GM23338 (cell line): Measurements from ENCODE around the gene SLC6A3. TPM values are rescaled to one million over a fixed set of nuclear protein-coding genes. Genes with fewer than 3 reads are reported as not detected.

ENCODE experiments used
- ATAC-seq: fragments of 200-7000 bp; cut with Tn5 transposase; 3 replicates; pipeline ENCODE4 v1.9.1; 2020
- DNase-seq: peaks from one replicate; pipeline ENCODE4 v3.0.0-alpha.2; 2015; ENCODE audit warnings: low spot score
- H2AFZ ChIP-seq: fragments of 200-600 bp; sonication (generic); 2 replicates; pipeline ENCODE4 v1.8.0; 2016; ENCODE audit warnings: antibody characterized with exemption, mild to moderate bottlenecking, moderate library complexity
- H3F3A ChIP-seq: fragments of 200-600 bp; sonication (generic); replicated peaks from 2 replicates; pipeline ENCODE4 v1.8.0; 2017; ENCODE audit warnings: antibody characterized with exemption, mixed run types, low read depth
- H3K27ac ChIP-seq: fragments of 200-600 bp; sonication (generic); 2 replicates; pipeline ENCODE4 v1.6.1; 2016; ENCODE audit warnings: low read depth
- H3K27me3 ChIP-seq: fragments of 200-600 bp; sonication (generic); 2 replicates; pipeline ENCODE4 v1.8.0; 2016; ENCODE audit warnings: mild to moderate bottlenecking, mixed run types, moderate library complexity; ENCODE audit not compliant: insufficient read depth
- H3K36me3 ChIP-seq: fragments of 200-600 bp; sonication (generic); 2 replicates; pipeline ENCODE4 v1.8.0; 2016; ENCODE audit warnings: mild to moderate bottlenecking; ENCODE audit not compliant: insufficient read depth
- H3K4me1 ChIP-seq: fragments of 200-600 bp; sonication (generic); 2 replicates; pipeline ENCODE4 v1.8.0; 2016; ENCODE audit warnings: mild to moderate bottlenecking, moderate library complexity; ENCODE audit not compliant: insufficient read depth
- H3K4me2 ChIP-seq: fragments of 200-600 bp; sonication (generic); 2 replicates; pipeline ENCODE4 v1.7.1; 2017; ENCODE audit warnings: mixed run types
- H3K4me3 ChIP-seq: fragments of 200-600 bp; sonication (generic); 2 replicates; pipeline ENCODE4 v1.6.1; 2016; ENCODE audit warnings: mixed run types
- H3K79me2 ChIP-seq: fragments of 200-600 bp; sonication (generic); replicated peaks from 2 replicates; pipeline ENCODE4 v1.8.0; 2017; ENCODE audit warnings: mild to moderate bottlenecking; ENCODE audit not compliant: insufficient read depth
- H3K9me2 ChIP-seq: fragments of 200-600 bp; sonication (generic); 2 replicates; pipeline ENCODE4 v1.8.0; 2017; ENCODE audit not compliant: insufficient read depth
- H4K20me1 ChIP-seq: fragments of 200-600 bp; sonication (generic); replicated peaks from 2 replicates; pipeline ENCODE4 v1.8.0; 2017; ENCODE audit warnings: mild to moderate bottlenecking; ENCODE audit not compliant: insufficient read depth
- H3K27ac Mint-ChIP-seq: 2 replicates; pipeline ENCODE4 v1.8.0; 2020; ENCODE audit warnings: inconsistent platforms, mild to moderate bottlenecking, moderate library complexity, mixed read lengths
- H3K27me3 Mint-ChIP-seq: 3 replicates; pipeline ENCODE4 v1.8.0; 2022; ENCODE audit warnings: low read depth, mild to moderate bottlenecking, moderate library complexity, mixed read lengths, inconsistent platforms; ENCODE audit not compliant: insufficient read depth, poor library complexity
- H3K36me3 Mint-ChIP-seq: 3 replicates; pipeline ENCODE4 v1.8.0; 2021; ENCODE audit warnings: low read depth, mild to moderate bottlenecking, inconsistent platforms, moderate library complexity, mixed read lengths
- H3K4me1 Mint-ChIP-seq: 3 replicates; pipeline ENCODE4 v1.8.0; 2020; ENCODE audit warnings: mild to moderate bottlenecking, inconsistent platforms, mixed read lengths
- H3K4me3 Mint-ChIP-seq: 3 replicates; pipeline ENCODE4 v1.8.0; 2021; ENCODE audit warnings: moderate library complexity, mild to moderate bottlenecking, inconsistent platforms, mixed read lengths
- H3K9me3 Mint-ChIP-seq: 3 replicates; pipeline ENCODE4 v1.8.0; 2020; ENCODE audit warnings: moderate library complexity, mild to moderate bottlenecking, inconsistent platforms, mixed read lengths
- CREB1 ChIP-seq: fragments of 250-450 bp; sonication (Bioruptor Pico); IDR thresholded peaks from 2 replicates; pipeline ENCODE4 v1.5.0; 2020; ENCODE audit warnings: low read depth, mild to moderate bottlenecking, moderate library complexity
- CTCF ChIP-seq, 2 experiments: fragments of 200-600 bp in 1 of 2; sonication (generic) in 1 of 2; conservative IDR thresholded peaks; 2 replicates each; pipeline versions ENCODE4 v1.5.1 to v1.6.1; 2016 to 2017; ENCODE audit warnings: antibody characterized with exemption in 2 of 2, low read depth in 2 of 2, mild to moderate bottlenecking in 2 of 2, moderate library complexity in 1 of 2
- EZH2 ChIP-seq: fragments of 200-600 bp; sonication (generic); IDR thresholded peaks from one replicate; pipeline ENCODE4 v1.8.0; 2017; ENCODE audit warnings: antibody characterized with exemption, mild to moderate bottlenecking, low read depth; ENCODE audit not compliant: unreplicated experiment
- EZH2phosphoT487 ChIP-seq: fragments of 200-600 bp; sonication (generic); IDR thresholded peaks from one replicate; pipeline ENCODE4 v1.8.1; 2018; ENCODE audit warnings: antibody characterized with exemption; ENCODE audit not compliant: unreplicated experiment
- JUNB ChIP-seq: IDR thresholded peaks from one replicate; pipeline ENCODE4 v1.6.1; 2016; ENCODE audit warnings: antibody characterized with exemption; ENCODE audit not compliant: unreplicated experiment
- NANOG ChIP-seq: IDR thresholded peaks from 2 replicates; pipeline ENCODE4 v1.6.1; 2016; ENCODE audit warnings: antibody characterized with exemption, borderline replicate concordance
- POLR2AphosphoS5 ChIP-seq: IDR thresholded peaks from 2 replicates; pipeline ENCODE4 v1.6.1; 2016; ENCODE audit warnings: antibody characterized with exemption, low read depth
- REST ChIP-seq: IDR thresholded peaks from one replicate; pipeline ENCODE4 v1.6.1; 2018; ENCODE audit warnings: antibody characterized with exemption; ENCODE audit not compliant: unreplicated experiment
- STAT1 ChIP-seq: IDR thresholded peaks from one replicate; pipeline ENCODE4 v1.6.1; 2016; ENCODE audit warnings: antibody characterized with exemption; ENCODE audit not compliant: unreplicated experiment
- ZNF114 ChIP-seq: fragments of 250-450 bp; sonication (Bioruptor Pico); IDR thresholded peaks from 2 replicates; pipeline ENCODE4 v1.5.0; 2020; ENCODE audit warnings: mild to moderate bottlenecking, moderate library complexity
- ZNF331 ChIP-seq: fragments of 250-450 bp; sonication (Bioruptor Pico); IDR thresholded peaks from 2 replicates; pipeline ENCODE4 v1.5.0; 2020; ENCODE audit warnings: low read depth, mild to moderate bottlenecking, moderate library complexity
- ZNF462 ChIP-seq: fragments of 250-450 bp; sonication (Bioruptor Pico); IDR thresholded peaks from 2 replicates; pipeline ENCODE4 v1.5.0; 2020; ENCODE audit warnings: mild to moderate bottlenecking, moderate library complexity
- polyA plus RNA-seq: library from polyadenylated mRNA; unstranded; fragments of >200 nt; fragmentation: Nextera tagmentation; extraction: Ambion mirVana; gene quantifications from 2 replicates; pipeline ENCODE4 v1.2.1, GENCODE V29; 2016
- total RNA-seq: library from RNA; depleted of rRNA; stranded (reverse); fragments of >200 nt; shearing (Covaris generic); gene quantifications from 2 replicates; pipeline ENCODE4 v1.2.3, GENCODE V29; 2014
- TF ChIP-seq, protein P1 (sequence below): IDR thresholded peaks from 2 replicates; pipeline ENCODE4 v1.6.1; 2016; ENCODE audit warnings: antibody characterized with exemption

The SLC6A3 gene
- total and polyA plus RNA-seq, 2 experiments from 2014 or later, result 0.76 to 1.0 TPM

GRCh38 chr5:1462358-1462757 is 17.1 kb upstream of the SLC6A3 start:
- Mint-ChIP-seq H3K4me1 (no peaks in the 10 kb centered on the region; the same call in 2 of the 3 replicates), H3K27ac (no peak overlapping the region), H3K4me3 (no peak overlapping the region; the same call in 2 of the 3 replicates), H3K9me3 (peaks cover 38% of the 10 kb centered on the region), H3K27me3 (peaks cover 18% of the 10 kb centered on the region), H3K36me3 (peaks cover 90% of the 10 kb centered on the region)
- H3K4me2 ChIP-seq, result no peak overlapping the region
- no peak for DNase-seq
- H3F3A ChIP-seq, result peaks cover 64% of the 10 kb centered on the region
- H3K36me3 ChIP-seq, result peaks cover 43% of the 10 kb centered on the region
- no peak overlapping the region for H3K27ac ChIP-seq
- no peak overlapping the region for H3K4me3 ChIP-seq
- TF ChIP-seq CTCF (conservative IDR thresholded peaks at IDR 0.05; ENCODE audit: low read depth in 2 of 2) (no peak), EZH2phosphoT487 (no peak), ZNF331 (CRISPR knock-in tag) (no peak), POLR2AphosphoS5 (no peak), NANOG (no peak), STAT1 (no peak), ZNF114 (CRISPR knock-in tag) (no peak), ZNF462 (CRISPR knock-in tag) (no peak), EZH2 (no peak), CREB1 (CRISPR knock-in tag) (no peak), JUNB (no peak), REST (no peak)
- TF ChIP-seq, protein P1, sequence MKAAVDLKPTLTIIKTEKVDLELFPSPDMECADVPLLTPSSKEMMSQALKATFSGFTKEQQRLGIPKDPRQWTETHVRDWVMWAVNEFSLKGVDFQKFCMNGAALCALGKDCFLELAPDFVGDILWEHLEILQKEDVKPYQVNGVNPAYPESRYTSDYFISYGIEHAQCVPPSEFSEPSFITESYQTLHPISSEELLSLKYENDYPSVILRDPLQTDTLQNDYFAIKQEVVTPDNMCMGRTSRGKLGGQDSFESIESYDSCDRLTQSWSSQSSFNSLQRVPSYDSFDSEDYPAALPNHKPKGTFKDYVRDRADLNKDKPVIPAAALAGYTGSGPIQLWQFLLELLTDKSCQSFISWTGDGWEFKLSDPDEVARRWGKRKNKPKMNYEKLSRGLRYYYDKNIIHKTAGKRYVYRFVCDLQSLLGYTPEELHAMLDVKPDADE, result no peak
- H3K79me2 ChIP-seq, result no peaks in the 10 kb centered on the region
- no peak for ATAC-seq
- no peaks in the 10 kb centered on the region for H3K4me1 ChIP-seq
- H3K27me3 ChIP-seq, result no peaks in the 10 kb centered on the region
- no peaks in the 10 kb centered on the region for H3K9me2 ChIP-seq
- peaks cover 7% of the 10 kb centered on the region; the same call in 1 of the 2 replicates for H4K20me1 ChIP-seq
- no peak overlapping the region for H2AFZ ChIP-seq
